Heart left ventricle (tissue), 13 donors: ENCODE results near the gene ZBTB20.

ENCODE experiments used
- CTCF ChIP-seq, 12 donors: fragments of 200-600 bp; sonication (generic) in 4 of 12; IDR thresholded peaks; one replicate each; pipeline versions ENCODE4 v1.5.0 to v1.8.0; 2018 to 2022; ENCODE audit warnings: antibody characterized with exemption in 12 of 12, mild to moderate bottlenecking in 5 of 12
- POLR2A ChIP-seq, 2 donors: fragments of 450-650 bp; IDR thresholded peaks; one replicate each; pipeline ENCODE4 v1.6.1; 2017; ENCODE audit warnings: antibody characterized with exemption in 2 of 2, mild to moderate bottlenecking in 2 of 2, moderate library complexity in 2 of 2
- donor health status: ischemic (EF 13 %, LVEDD 7.1; RV severe dilation, severe dysfunction).
- donor health status: DM: no; HTN: yes; CAD: no.
- donor health status: DM: no; HTN: no; CAD: no.
- donor health status: ischemic (EF 25% LVEDD 6.9; RV normal size, moderate dysfunction).
- donor health status: ischemic (EF 25% LVEDD 5.7; RV mildly dilated, moderate dysfunction).
- donor health status: ischemic (EF 35%, LVEDD 5.7; RV mildly dilated, moderate dysfunction).
- donor health status: nonischemic (EF 11% LVEDD 7.7; RV severe dilation, severe dysfunction).
- donor health status: DM: yes; HTN: yes; CAD: no.
- donor health status: PGD.
- donor health status: ischemic (EF 29% LVEDD 5.4; RV normal size, mild dysfunction).
- donor health status: nonischemic (EF 23%, LVEDD 6.1; RV moderate dilation, normal function).

- TF ChIP-seq CTCF (IDR thresholded peaks at IDR 0.05) (no peak), POLR2A (IDR thresholded peaks at IDR 0.05) (no peak)
Measured at GRCh38 chr3:114880078-114880477, 267.0 kb downstream of the ZBTB20 start.
